Esophagus mucosa (tissue), 1 donor: ENCODE results near the gene DEPP1. TPM values are rescaled to one million over a fixed set of nuclear protein-coding genes. Genes with fewer than 3 reads are reported as not detected.
A peak's percentile ranks its signal among the peaks of the same experiment; 100 is the strongest.

Source experiments
- ATAC-seq: fragments of 200-7000 bp; cut with Tn5 transposase; one replicate; pipeline ENCODE4 v1.9.1; 2020
- total RNA-seq: library from RNA; stranded (reverse); gene quantifications from one replicate; pipeline ENCODE4 v1.2.4, GENCODE V29; 2023
- donor health status: DM: yes; HTN: yes; CAD: no.

DEPP1 gene
- total RNA-seq, 1 donor from 2014 or later, result 3.3 TPM

DNA sequence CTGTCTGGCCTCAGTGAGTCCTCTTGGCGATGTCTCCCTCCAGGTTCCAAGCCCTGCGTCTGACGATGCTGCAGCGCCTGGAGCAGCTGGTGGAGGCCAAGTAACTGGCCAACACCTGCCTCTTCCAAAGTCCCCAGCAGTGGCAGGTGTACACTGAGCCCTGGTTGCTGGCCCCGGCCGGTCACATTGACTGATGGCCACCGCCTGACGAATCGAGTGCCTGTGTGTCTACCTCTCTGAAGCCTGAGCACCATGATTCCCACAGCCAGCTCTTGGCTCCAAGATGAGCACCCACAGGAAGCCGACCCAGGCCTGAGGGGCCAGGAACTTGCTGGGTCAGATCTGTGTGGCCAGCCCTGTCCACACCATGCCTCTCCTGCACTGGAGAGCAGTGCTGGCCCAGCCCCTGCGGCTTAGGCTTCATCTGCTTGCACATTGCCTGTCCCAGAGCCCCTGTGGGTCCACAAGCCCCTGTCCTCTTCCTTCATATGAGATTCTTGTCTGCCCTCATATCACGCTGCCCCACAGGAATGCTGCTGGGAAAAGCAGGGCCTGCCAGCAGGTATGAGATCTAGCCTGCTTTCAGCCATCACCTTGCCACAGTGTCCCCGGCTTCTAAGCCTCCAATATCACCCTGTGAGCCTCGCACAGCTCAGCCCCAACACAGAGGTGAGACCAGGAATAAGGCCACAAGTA is 14.8 kb upstream of the DEPP1 start:
- no peak for ATAC-seq

DNA sequence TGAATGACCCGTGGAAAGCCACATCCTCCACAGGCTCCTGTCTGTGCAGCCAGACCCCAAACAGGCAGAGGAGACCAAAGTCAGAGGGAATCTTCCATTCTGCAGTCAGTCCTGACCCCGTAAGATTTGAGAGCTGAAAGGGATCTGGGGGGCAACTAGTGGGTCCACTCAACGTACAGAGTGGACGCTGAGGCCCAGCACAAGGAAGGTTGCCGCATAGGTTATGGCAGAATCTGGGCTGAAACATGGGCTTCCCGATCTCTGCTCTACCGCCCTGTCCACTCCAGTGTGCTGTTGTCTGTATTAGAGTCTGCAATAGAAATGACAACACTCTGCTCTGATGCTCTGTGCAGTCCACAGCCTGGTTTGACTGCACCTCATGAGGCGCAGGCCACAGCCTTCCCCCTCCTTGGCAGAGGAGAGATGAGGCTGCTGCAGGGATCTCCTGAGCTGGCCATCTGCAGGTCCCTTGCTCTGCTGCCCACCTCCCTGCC is 14.2 kb upstream of the DEPP1 start:
- ATAC-seq, result no peak

DNA sequence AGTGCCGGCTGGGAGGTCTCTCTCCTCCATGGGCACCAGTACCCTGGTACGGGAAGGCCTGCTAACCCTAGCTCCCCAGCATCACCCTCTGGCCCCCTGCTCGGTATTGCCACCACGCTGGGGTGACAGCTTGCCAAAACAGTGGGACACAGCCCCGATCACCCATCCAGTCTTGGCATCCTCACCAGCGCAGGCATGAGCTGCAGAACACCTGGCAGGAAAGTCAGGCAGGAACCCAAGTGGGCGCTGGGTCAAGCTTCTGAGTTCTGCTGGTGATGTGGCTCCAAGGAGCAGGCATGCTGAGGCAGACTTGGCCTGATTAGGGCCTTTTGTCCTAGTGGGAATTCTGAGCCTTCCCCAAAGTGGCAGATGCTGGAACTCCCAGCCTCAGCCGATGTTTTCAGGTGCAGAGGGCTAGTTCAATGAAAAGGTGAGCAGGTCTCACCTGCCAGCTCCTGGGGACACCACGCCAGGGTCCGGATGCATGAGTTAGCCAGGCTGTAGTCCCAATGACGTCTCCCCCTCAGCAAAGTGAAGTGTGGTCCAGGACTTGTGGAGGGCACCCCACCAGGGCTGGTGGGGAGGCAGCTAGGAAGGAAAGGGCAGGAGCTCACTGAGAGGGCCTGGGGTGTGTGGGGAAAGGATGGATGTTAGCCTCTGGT is 13.6 kb upstream of the DEPP1 start:
- no peak for ATAC-seq

DNA sequence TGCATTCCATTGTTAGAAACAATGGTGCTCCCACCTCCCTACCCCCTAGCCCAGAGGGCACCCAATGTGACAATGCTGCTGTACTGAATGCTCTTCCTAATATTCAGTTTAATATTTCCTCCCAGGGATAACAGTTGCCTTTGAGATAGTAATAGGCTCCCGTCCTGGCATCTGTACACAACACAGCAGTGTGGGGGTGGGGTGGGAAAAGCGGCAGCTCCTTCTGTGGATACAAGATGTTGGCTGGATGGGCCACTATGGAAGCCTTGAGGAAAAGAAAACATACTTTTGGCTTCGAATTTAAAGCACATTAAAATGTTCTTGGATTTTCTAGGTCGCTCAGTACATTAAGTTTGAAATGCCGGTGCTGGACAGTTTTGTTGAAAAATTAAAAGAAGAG is 13.0 kb upstream of the DEPP1 start:
- ATAC-seq, result no peak

DNA sequence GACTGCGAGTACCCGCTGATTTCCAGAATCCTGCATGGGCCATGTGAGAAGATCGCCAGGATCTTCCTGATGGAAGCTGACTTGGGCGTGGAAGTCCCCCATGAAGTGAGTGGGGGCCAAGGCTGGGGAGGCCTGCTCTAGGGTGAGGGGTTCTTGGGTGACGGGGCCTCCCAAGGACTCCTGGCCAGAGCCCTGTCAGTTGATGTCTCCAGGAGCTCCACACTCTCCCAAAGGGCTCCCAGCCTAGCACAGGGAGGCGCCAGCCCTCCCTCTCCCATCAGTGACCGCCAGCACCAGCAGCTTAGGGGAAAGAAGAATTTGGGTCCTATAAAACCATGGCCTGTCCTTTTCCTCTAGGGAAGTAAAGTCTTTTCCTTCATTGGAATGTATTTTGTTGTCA is 12.4 kb upstream of the DEPP1 start:
- ATAC-seq, result no peak

DNA sequence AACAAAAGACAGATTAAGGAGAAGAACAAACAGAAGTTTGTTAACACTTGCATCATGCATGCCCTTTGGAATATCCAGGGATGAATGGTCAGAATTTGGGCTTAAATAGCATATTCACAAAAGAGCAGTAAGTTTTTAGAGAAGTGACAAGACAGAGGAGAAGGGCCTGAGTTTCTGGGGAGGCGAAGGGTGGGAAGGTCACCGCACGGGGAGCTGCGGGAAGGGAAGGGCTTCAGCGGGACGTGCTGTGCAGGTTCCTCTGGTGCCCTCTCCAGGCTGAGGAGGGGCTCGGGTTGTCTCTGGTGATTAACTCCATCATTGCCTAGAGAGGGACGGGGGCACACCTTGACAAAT is 11.7 kb upstream of the DEPP1 start:
- no peak for ATAC-seq

DNA sequence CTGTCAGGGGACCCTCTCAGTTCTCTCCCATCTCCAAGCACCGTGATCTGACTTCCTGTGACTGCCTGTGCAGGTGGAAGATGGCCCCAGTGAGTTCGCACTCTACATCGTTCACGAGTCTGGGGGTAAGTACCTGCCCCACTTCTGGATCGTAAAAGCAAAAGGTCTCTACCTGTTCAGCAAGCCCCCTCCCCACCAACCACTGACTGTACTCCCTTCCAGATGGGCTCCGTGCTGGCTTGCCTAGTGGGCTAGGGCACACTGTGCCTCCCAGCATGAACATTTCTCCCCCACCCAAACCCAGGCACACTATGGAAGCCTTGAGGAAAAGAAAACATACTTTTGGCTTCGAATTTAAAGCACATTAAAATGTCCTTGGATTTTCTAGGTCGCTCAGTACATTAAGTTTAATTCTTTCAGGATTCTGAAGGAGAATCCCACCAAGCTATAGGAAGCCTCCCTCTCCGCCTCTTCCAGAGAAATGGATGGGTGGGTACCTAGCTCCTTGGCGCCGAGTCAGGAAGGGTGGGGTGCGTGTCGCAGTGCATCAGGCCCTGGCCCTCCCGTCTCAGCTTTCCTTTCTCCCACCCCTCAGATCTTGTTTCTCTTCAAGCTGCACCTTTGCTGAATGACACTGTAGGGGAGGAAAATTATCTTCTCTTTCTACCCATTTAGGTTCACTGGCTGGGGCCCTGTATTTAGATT is 11.1 kb upstream of the DEPP1 start:
- ATAC-seq, result no peak

DNA sequence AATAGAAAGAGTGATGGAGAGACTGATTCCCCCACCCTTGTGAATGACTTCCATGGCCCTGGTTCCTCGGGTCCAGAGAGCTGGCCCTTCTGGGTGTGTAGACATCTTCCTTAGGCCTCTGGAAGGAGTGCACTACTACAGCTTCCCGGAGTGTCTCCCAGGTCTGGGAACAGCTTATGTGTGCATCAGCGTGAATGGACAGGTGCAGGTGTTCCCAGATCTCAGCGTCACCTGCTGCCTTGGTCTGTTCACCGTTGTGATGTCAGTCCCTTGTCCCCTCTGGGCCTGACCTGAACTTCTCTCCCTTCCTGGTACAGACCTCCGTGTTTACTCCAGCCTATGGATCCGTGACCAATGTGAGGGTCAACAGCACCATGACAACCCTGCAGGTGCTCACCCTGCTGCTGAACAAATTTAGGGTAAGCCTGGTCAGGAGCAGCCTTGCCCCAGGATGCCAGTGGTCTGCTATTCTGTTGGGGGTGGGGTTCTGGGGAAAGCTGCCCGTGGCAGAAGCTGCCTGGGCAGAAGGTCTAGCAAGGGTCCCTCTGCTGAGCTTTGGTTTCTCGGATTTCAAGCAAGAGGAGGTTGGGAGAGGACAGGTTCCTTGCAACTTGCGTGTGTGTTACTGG is 10.5 kb upstream of the DEPP1 start:
- no peak for ATAC-seq

DNA sequence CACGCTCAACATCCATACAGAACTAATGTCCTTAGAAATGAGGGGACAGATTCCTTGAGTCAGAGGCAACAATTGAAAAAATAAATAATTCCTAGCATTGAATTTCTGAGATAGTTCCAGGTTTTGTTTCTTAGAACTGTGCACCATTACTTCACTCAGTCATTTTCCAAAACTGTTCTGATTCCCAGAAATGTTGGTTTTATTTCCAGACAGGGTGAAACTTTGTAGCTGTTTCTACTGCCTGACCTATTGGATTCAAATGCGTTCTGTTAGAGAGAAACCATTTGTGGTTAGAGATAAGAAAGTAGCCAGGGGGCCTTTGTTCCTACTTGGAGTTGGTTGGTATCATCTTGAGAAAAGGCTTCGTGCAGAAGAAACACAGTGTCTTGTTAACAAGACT is 8.1 kb upstream of the DEPP1 start:
- ATAC-seq, result no peak

DNA sequence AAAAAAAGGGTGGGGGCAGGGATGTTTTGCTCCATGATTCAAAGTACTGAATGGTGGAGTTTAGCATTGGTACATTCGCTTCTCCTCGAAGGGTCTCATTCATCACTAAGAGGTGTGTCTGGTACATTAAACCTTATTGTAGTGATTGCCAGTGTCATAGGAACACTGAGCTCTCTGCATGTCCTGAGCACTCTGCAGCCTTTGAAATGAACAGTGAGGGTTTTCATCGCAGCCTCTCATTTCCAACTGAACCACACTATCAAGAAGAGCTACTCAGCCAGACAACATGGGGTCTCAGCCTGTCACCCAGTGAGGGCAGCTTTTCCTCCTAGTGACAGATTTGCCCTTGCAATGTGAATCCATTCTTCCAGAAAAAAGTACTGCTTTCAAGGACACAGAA is 7.6 kb upstream of the DEPP1 start:
- no peak for ATAC-seq

DNA sequence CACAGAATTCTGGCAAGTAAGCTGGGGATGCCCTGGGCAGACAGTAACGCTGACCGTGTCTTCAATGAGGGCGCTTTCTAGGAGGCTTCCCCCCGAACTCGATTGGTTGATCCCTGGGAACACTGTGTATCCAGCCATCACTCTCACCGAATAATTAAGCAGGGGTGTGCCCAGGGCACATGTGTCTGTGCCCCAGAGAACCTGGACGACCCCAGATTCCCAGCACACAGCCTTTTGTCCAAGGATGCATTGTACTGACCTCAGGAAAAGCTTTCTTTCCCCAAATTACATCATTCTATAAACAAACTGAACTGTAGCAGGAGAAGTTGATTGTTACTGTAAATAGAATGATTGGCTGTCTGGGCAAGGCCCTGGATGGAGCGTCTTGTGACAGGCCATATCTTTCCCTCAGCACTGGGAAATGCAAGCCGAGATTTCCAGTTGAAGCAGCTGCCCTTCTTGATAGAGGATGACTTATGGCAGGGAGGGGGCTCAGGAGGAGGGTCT is 6.6 kb upstream of the DEPP1 start:
- no peak for ATAC-seq

DNA sequence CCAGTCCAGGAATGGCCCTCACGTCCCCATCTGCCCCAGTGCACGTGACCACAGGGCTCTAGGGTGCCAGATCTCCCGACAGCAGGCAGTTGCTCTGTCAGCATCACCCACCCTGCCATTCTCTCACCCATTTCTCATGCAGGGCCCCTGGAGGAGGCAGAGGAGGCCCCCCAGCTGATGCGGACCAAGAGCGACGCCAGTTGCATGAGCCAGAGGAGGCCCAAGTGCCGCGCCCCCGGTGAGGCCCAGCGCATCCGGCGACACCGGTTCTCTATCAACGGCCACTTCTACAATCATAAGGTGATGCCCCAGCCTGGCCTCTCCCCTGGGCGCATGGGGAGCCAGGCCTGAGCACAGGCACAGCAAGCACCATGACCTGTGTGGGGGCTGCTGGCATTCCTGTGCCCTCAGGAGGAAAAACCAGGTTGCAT is 6.1 kb upstream of the DEPP1 start:
- ATAC-seq, result no peak

DNA sequence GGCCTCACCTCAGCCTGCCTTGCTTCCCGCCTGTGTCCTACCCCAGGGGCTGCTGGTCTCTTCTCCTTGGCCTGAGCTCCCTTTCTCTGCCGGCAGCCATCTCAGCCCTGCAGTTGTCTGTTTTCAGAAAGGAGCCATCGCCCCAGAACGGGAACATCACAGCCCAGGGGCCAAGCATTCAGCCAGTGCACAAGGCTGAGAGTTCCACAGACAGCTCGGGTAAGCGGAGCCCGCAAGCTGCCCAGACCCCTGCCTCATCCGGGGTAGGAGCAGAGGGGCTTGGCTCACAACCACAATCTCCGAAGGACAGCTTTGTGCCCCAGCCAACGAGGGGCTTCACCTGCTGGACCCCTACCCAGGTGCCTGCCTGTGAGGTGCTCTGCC is 5.3 kb upstream of the DEPP1 start:
- no peak for ATAC-seq

DNA sequence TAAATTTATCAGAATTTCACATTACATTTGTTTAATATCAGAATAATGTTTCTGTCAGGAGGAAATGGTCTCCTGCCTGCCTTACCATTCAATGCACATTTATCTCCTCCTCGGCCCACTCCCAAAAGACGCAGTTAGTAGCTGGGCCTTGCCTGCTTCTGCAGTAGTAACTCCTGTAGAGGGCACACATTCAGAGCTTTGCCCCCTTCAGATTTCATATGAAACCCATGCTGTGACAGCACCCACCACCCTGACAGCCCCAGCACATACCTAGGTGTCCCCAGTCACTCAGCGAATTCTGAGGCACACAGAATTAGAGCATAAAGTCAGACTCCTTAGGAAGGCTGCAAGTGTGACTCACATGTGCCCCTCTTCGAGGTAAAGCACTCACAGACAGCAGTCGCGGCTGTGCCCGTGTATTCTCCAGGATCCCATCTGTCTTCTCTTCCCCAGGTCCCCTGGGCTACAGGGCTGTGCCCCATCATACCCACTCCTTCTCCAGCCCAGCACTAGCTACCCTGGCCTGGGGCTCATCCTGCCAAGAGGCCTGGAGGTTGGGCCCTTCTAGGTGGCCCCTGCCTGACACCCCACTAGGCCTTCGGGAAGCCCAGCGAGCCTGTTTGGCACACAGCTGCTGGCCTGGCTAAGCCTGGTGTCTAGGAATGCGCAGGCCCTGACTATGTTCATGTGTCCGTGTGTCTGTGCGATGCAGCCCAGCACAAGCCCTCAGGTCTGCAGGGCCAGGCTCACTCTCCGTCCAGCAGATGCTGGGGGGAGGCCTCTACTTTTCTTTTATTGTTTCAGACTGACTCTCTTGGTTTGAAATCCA is 4.7 kb upstream of the DEPP1 start:
- ATAC-seq, result no peak

DNA sequence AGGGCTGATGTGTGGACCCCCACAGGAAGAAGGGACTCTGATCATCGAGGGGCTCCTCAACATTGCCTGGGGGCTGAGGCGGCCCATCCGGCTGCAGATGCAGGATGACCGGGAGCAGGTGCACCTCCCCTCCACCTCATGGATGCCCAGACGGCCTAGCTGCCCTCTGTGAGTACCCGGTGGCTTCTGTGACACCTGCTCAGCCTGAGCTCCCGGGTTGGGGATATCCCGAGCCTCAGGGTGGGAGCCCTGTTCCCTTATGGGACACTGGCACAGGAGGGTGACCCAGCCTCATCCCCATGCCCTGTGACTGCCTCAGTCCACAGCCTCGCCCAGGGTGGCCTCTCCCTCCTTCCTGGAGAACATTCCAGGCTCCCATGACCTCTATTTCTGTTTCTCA is 3.9 kb upstream of the DEPP1 start:
- ATAC-seq, result no peak

DNA sequence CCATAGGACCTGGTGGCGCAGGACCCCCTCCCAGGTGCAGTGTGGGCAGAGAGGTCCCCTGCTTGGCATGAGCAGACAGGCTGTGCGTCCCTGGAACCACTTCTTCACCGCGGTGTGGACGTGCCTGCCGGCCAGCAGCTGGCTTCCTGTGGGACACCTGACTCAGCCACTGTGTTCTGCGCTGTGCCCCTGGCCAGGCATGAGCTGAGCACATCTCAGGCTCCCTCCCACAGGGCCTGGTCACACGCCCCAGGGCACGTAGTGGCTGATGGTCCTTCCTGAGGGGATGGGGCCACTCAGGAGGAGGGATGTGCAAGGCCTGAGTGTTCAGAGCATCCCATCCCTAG is 3.5 kb upstream of the DEPP1 start:
- peak; percentile 5 for ATAC-seq

DNA sequence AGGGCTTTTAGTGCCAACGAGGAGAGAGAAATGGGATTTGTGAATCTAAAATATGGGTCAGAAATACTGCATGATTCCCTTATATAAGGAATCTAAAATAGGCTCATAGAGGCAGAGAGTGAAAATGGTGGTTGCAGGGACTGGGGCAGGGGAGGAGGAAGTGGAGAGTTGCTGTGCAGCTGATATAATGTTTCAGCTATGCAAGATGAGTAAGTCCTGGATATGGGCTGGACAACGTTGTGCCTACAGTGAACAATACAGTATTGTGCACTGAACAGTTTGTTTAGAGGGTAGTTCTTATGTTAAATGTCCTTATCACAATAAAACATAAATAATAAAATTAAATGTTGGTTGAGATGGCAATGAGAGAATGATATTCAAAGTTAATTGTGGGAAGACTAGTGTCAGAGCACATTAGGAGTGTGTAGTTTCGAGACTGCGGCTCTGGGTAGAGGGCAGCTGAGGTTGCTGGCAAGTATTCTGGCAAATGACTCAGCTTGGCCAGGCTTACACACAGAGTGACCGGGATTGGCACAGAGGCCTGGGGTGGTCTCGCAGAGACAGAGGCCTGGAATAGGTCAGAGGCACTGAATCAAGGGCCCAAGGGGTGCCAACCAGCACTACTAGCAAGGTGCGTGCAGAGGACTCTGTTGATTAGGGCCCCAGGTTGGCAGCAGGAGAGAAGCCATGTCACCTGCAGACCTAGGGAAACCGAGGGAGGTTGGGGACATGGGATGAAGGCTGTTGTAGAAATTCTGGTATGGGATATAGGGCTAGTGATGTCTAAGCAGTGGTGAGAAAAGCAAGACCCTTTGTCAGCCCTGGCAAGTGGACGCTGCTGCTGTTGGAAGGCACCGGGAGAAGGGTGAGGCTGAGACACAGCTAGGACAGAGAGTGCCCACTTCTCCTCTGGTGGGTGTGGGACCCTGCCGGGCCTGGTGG is 2.8 kb upstream of the DEPP1 start:
- peak; percentile 74 for ATAC-seq

DNA sequence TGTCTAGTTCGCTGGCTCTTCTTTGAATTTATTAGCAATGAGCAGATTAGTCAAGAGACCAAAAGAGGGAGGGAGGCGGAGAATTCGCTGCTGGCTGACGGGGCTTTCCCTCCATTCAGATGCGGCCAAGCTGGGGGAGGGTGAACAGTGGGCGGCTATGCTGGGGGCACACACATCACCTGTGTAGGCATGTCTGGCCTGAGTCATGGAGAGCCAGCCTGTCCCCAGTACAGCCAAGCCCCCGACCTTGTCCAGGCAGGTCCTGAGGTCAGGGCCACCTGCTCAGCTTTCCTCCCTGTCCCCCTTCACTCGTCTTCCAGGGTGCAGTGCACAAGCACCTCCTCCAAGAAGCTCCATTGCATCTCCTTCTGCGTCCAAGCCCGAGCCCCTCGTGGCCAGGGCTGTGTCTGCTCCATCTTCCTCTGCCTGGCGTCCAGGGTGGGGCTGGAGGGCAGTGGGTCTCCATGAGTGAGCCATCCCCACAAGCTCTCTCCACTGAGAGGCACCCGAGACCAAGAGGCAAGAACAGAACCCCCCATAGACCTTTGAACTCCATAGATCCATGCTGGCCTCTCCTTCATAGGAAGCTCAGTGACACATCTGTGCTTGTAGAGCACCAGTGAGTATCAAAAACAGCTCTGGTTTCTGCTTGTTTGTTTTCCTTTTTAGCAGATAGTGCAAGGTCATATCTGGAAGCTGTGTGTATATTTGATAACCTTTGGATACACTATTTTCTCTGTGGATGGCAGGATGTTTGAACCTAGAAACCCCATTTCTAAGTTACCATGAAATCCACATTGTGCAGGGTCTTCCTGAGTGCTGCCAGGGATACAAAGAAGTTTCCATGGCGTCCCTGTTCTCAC is 1.9 kb upstream of the DEPP1 start:
- ATAC-seq, result no peak

DNA sequence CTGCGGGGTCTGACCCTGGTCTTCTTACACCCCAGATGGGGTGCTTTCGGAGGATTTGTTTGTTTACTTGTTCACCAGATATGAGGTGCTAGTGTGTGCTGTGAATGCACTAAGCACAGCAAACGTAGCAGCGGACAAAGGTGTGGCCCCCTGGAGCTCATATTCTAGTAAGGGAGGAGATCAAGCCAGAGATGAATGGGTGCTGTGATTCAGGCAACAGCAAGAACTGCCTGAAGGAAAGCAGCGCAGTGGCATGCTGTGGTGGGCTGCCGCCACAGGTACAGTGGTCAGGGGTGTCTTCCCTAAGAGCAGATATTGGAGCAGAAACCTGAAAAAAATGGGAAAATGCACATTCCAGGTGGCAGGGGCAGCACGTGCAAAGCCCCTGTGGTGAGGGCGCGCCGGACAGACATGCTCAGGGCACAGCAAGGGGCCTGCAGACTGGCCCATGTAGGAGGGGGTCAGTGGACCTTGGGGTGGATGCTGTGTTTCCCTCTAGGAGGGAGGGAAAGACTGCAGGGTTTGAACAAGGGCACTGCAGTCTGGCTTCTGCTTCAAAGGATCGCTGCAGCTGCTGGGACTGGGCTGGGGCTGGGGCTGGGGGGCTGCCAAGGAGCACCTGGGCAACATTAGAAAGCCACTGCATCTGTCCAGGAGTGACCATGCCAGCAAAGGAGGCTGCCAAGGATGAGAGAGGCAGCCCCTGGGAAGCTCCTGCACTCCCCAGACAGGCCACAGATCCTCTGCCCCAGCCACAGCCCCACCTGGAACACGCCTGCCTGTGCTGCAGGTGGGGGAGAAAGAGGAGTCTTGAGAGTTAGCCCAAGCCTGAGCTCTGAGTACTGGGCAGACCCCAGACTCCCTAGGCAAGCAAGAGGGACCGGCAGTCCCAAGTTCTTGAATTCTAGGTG is 927 bp upstream of the DEPP1 start:
- no peak for ATAC-seq
